OCI-LY3 (cell line): ENCODE data around the gene ACAN.

Source experiments
- H2AFZ ChIP-seq: fragments of 200-600, 300-600 bp; shearing (Covaris generic); 2 replicates; pipeline ENCODE4 v1.6.0; 2014; ENCODE audit warnings: antibody characterized with exemption, low read depth, low read length
- H3K27ac ChIP-seq: fragments of 200-600, 300-600 bp; sonication (generic); 2 replicates; pipeline ENCODE4 v1.5.1; 2014; ENCODE audit warnings: mild to moderate bottlenecking, low read length, moderate library complexity, mixed read lengths
- H3K27me3 ChIP-seq: fragments of 200-600, 300-600 bp; sonication (generic); 2 replicates; pipeline ENCODE4 v1.6.1; 2014; ENCODE audit warnings: low read depth, low read length, mixed read lengths
- H3K36me3 ChIP-seq: fragments of 200-600, 300-600 bp; sonication (generic); replicated peaks from 2 replicates; pipeline ENCODE3; 2014; ENCODE audit warnings: low read depth, low read length, mixed read lengths
- H3K4me1 ChIP-seq: fragments of 300-600, 200-600 bp; sonication (generic); 2 replicates; pipeline ENCODE4 v1.6.1; 2014; ENCODE audit warnings: low read length, mixed read lengths
- H3K4me2 ChIP-seq: fragments of 200-600, 300-600 bp; sonication (generic); 2 replicates; pipeline ENCODE4 v1.6.1; 2014; ENCODE audit warnings: low read length, mixed read lengths
- H3K4me3 ChIP-seq: fragments of 300-600, 200-600 bp; sonication (generic); 2 replicates; pipeline ENCODE4 v1.5.1; 2014; ENCODE audit warnings: antibody characterized with exemption, mild to moderate bottlenecking, low read length, moderate library complexity
- H3K79me2 ChIP-seq: fragments of 300-600, 200-600 bp; shearing (Covaris generic); 2 replicates; pipeline ENCODE4 v1.6.1; 2014; ENCODE audit warnings: mild to moderate bottlenecking, low read length, mixed read lengths
- H3K9ac ChIP-seq: fragments of 300-600, 200-600 bp; shearing (Covaris generic); 2 replicates; pipeline ENCODE4 v1.6.0; 2014; ENCODE audit warnings: mild to moderate bottlenecking, low read length, moderate library complexity
- H3K9me3 ChIP-seq: fragments of 200-600, 300-600 bp; shearing (Covaris generic); 2 replicates; pipeline ENCODE4 v1.6.1; 2014; ENCODE audit warnings: low read length, mixed read lengths; ENCODE audit not compliant: insufficient read depth
- H4K20me1 ChIP-seq: fragments of 200-600, 300-600 bp; sonication (generic); 2 replicates; pipeline ENCODE4 v1.6.1; 2016; ENCODE audit warnings: low read length, mixed read lengths; ENCODE audit not compliant: insufficient read depth
- CTCF ChIP-seq: fragments of 200-600, 300-600 bp; sonication (generic); IDR thresholded peaks from 2 replicates; pipeline ENCODE4 v1.5.1; 2014; ENCODE audit warnings: antibody characterized with exemption, low read length, low read depth
- EZH2phosphoT487 ChIP-seq: fragments of 200-600 bp; shearing (Covaris generic); IDR thresholded peaks from 2 replicates; pipeline ENCODE4 v1.6.1; 2018; ENCODE audit warnings: antibody characterized with exemption, mixed run types, low read depth

The ACAN gene

GRCh38 chr15:88803241-88803919, at the start of gene ACAN:
ACAN (plus strand) TSS chr15:88803436; CDS start chr15:88836207, 32,771 bp downstream.
- Histone ChIP-seq H3K9ac (no peak within 1 kb of the TSS), H3K79me2 (no peaks in the 10 kb centered on the region), H3K36me3 (no peaks in the 10 kb centered on the region), H3K9me3 (no peaks in the 10 kb centered on the region), H3K4me1 (no peaks in the 10 kb centered on the region), H3K27ac (no peak within 1 kb of the TSS), H3K4me3 (no peak within 1 kb of the TSS), H3K27me3 (peaks cover 23% of the 10 kb centered on the region), H4K20me1 (no peaks in the 10 kb centered on the region), H2AFZ (no peak within 1 kb of the TSS), H3K4me2 (no peak within 1 kb of the TSS)
- no peak for TF ChIP-seq CTCF
- no peak for TF ChIP-seq EZH2phosphoT487

GRCh38 chr15:88756521-88756920, 46.7 kb upstream of the ACAN start:
- Histone ChIP-seq H3K4me1 (no peaks in the 10 kb centered on the region), H4K20me1 (no peaks in the 10 kb centered on the region), H3K4me2 (no peak overlapping the region), H3K79me2 (no peaks in the 10 kb centered on the region), H3K36me3 (no peaks in the 10 kb centered on the region), H3K27ac (no peak overlapping the region), H3K27me3 (peaks cover 36% of the 10 kb centered on the region), H3K4me3 (no peak overlapping the region), H3K9me3 (no peaks in the 10 kb centered on the region), H3K9ac (no peak overlapping the region), H2AFZ (no peak overlapping the region)
- TF ChIP-seq CTCF = no peak
- no peak for TF ChIP-seq EZH2phosphoT487

- H4K20me1 ChIP-seq = no peaks in the 10 kb centered on the region
- no peak overlapping the region for H3K9ac ChIP-seq
- TF ChIP-seq CTCF (no peak), EZH2phosphoT487 (no peak)
- H3K4me2 ChIP-seq = no peak overlapping the region
- peaks cover 32% of the 10 kb centered on the region for H3K27me3 ChIP-seq
- H3K9me3 ChIP-seq = no peaks in the 10 kb centered on the region
- no peaks in the 10 kb centered on the region for H3K36me3 ChIP-seq
- H2AFZ ChIP-seq = no peak overlapping the region
- H3K4me1 ChIP-seq = no peaks in the 10 kb centered on the region
- H3K27ac ChIP-seq = no peak overlapping the region
- H3K4me3 ChIP-seq = no peak overlapping the region
- no peaks in the 10 kb centered on the region for H3K79me2 ChIP-seq
Observed at GRCh38 chr15:88756921-88757320, 46.3 kb upstream of the ACAN start.

- Histone ChIP-seq H3K4me1 (no peaks in the 10 kb centered on the region), H2AFZ (no peak overlapping the region), H3K27me3 (peaks cover 24% of the 10 kb centered on the region; the same call in 1 of the 2 replicates), H3K36me3 (no peaks in the 10 kb centered on the region), H3K4me2 (no peak overlapping the region), H3K9ac (no peak overlapping the region), H3K79me2 (no peaks in the 10 kb centered on the region), H4K20me1 (no peaks in the 10 kb centered on the region), H3K27ac (no peak overlapping the region), H3K9me3 (no peaks in the 10 kb centered on the region), H3K4me3 (no peak overlapping the region)
- no peak for TF ChIP-seq CTCF
Observed at GRCh38 chr15:88759872-88760271, 43.4 kb upstream of the ACAN start.
